ENCODE results near the gene TUBA1C.

TUBA1C gene

GRCh38 chr12:49288922-49289555 lies 24.2 kb downstream of the TUBA1C start (continued):
- no peak for TF ChIP-seq REPIN1 (tag by site-specific recombination; IDR thresholded peaks at IDR 0.05; ENCODE audit: low read depth)
- TF ChIP-seq ZNF791 (tag by site-specific recombination; IDR thresholded peaks at IDR 0.05) = no peak
- TF ChIP-seq YY2 (tag by site-specific recombination; IDR thresholded peaks at IDR 0.05) = no peak
- TF ChIP-seq ZNF354C (tag by site-specific recombination; IDR thresholded peaks at IDR 0.05; ENCODE audit: borderline replicate concordance, low read depth) = no peak
- no peak for TF ChIP-seq GLI4 (tag by site-specific recombination; IDR thresholded peaks at IDR 0.05)
- no peak for TF ChIP-seq ZNF660 (tag by site-specific recombination; IDR thresholded peaks at IDR 0.05)
- TF ChIP-seq ZNF621 (tag by site-specific recombination; IDR thresholded peaks at IDR 0.05) = no peak
- TF ChIP-seq, protein P1, sequence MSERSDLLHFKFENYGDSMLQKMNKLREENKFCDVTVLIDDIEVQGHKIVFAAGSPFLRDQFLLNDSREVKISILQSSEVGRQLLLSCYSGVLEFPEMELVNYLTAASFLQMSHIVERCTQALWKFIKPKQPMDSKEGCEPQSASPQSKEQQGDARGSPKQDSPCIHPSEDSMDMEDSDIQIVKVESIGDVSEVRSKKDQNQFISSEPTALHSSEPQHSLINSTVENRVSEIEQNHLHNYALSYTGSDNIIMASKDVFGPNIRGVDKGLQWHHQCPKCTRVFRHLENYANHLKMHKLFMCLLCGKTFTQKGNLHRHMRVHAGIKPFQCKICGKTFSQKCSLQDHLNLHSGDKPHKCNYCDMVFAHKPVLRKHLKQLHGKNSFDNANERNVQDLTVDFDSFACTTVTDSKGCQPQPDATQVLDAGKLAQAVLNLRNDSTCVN (tag by site-specific recombination; optimal IDR thresholded peaks at IDR 0.05) = no peak
- peak; percentile 5; the same call in 1 of the 2 replicates for TF ChIP-seq ZBTB17 (tag by site-specific recombination; IDR thresholded peaks at IDR 0.05)
- no peak for TF ChIP-seq ZNF692 (tag by site-specific recombination; IDR thresholded peaks at IDR 0.05)
- TF ChIP-seq TSHZ1 (tag by site-specific recombination; IDR thresholded peaks at IDR 0.05; ENCODE audit: borderline replicate concordance) = no peak
- TF ChIP-seq GLIS2 (tag by site-specific recombination; IDR thresholded peaks at IDR 0.05) = peak; percentile 48; the same call in 1 of the 2 replicates
- no peak for TF ChIP-seq ZNF10 (tag by site-specific recombination; IDR thresholded peaks at IDR 0.05)
- no peak for TF ChIP-seq ZNF707 (tag by site-specific recombination; IDR thresholded peaks at IDR 0.05)
- TF ChIP-seq ZBTB48 (tag by site-specific recombination; IDR thresholded peaks at IDR 0.05) = no peak
- no peak for TF ChIP-seq ZBTB1 (tag by site-specific recombination; IDR thresholded peaks at IDR 0.05)
- TF ChIP-seq ZNF174 (tag by site-specific recombination; IDR thresholded peaks at IDR 0.05) = no peak
- TF ChIP-seq TCF7L2 (IDR thresholded peaks at IDR 0.05; ENCODE audit: borderline replicate concordance, low read depth, low read length) = no peak
- TF ChIP-seq KLF1 (tag by site-specific recombination; IDR thresholded peaks at IDR 0.05) = no peak
- TF ChIP-seq ZNF114 (tag by site-specific recombination; IDR thresholded peaks at IDR 0.05) = no peak
- no peak for TF ChIP-seq ZNF202 (tag by site-specific recombination; IDR thresholded peaks at IDR 0.05; ENCODE audit: borderline replicate concordance)
- no peak for TF ChIP-seq ZNF518A (tag by site-specific recombination; conservative IDR thresholded peaks at IDR 0.05; ENCODE audit: low read depth)
- TF ChIP-seq ZNF341 (tag by site-specific recombination; IDR thresholded peaks at IDR 0.05; ENCODE audit: low read depth) = no peak
- TF ChIP-seq ZNF23 (tag by site-specific recombination; IDR thresholded peaks at IDR 0.05; ENCODE audit: borderline replicate concordance) = no peak
- TF ChIP-seq HOXD13 (CRISPR knock-in tag; IDR thresholded peaks at IDR 0.05; ENCODE audit: borderline replicate concordance) = no peak
- no peak for TF ChIP-seq ZNF704 (tag by site-specific recombination; IDR thresholded peaks at IDR 0.05)
- no peak for TF ChIP-seq ZNF777 (tag by site-specific recombination; IDR thresholded peaks at IDR 0.05; ENCODE audit: borderline replicate concordance)
- TF ChIP-seq ZNF335 (tag by site-specific recombination; conservative IDR thresholded peaks at IDR 0.05) = peak; percentile 87
- TF ChIP-seq ZBTB20 (tag by site-specific recombination; IDR thresholded peaks at IDR 0.05) = no peak
